IMR-90 (cell line): Measurements from ENCODE around the gene APOBR.

Experiments used
- CHD1 ChIP-seq: IDR thresholded peaks from 2 replicates; pipeline ENCODE4 v1.6.1; 2012; ENCODE audit warnings: low read depth, low read length, improper control_type of control experiment
- MAFK ChIP-seq: IDR thresholded peaks from 2 replicates; pipeline ENCODE4 v1.6.1; 2012; ENCODE audit warnings: low read depth, low read length, improper control_type of control experiment
- MAZ ChIP-seq: IDR thresholded peaks from 2 replicates; pipeline ENCODE4 v1.6.1; 2012; ENCODE audit warnings: low read depth, mild to moderate bottlenecking, low read length, improper control_type of control experiment, moderate library complexity, borderline replicate concordance
- POLR2A ChIP-seq: IDR thresholded peaks from 2 replicates; pipeline ENCODE4 v1.6.1; 2012; ENCODE audit warnings: mild to moderate bottlenecking, low read depth, low read length
- RCOR1 ChIP-seq: IDR thresholded peaks from 2 replicates; pipeline ENCODE4 v1.6.1; 2012; ENCODE audit warnings: mild to moderate bottlenecking, low read length, improper control_type of control experiment; ENCODE audit not compliant: insufficient replicate concordance
- RFX5 ChIP-seq: IDR thresholded peaks from 2 replicates; pipeline ENCODE4 v1.8.0; 2012; ENCODE audit warnings: low read depth, mild to moderate bottlenecking, low read length, moderate library complexity
- TF ChIP-seq, protein P1 (sequence below): conservative IDR thresholded peaks from 2 replicates; pipeline ENCODE4 v1.5.1; 2012; ENCODE audit warnings: mild to moderate bottlenecking, low read depth, low read length, improper control_type of control experiment

DNA sequence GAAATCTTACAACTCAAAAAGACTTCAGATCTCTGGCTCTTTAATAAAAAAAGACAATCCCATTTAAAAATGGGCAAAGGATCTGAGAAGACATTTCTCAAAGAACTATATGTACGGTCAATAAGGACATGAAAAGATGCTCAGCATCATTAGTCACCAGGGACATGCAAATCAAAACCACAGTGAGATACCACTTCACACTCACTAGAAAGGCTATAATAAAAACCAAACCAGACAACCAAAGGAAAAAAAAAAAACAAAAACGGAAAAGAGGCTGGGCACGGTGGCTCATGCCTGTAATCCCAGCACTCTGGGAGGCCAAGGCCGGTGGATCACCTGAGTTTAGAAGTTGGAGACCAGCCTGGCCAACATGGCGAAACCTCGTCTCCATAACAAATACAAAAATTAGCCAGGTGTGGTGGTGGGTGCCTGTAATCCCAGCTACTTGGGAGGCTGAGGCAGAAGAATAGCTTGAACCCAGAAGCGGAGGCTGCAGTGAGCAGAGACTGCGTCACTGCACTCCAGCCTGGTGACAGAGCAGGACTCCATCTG is 20.7 kb upstream of the APOBR start:
- TF ChIP-seq, protein P1, sequence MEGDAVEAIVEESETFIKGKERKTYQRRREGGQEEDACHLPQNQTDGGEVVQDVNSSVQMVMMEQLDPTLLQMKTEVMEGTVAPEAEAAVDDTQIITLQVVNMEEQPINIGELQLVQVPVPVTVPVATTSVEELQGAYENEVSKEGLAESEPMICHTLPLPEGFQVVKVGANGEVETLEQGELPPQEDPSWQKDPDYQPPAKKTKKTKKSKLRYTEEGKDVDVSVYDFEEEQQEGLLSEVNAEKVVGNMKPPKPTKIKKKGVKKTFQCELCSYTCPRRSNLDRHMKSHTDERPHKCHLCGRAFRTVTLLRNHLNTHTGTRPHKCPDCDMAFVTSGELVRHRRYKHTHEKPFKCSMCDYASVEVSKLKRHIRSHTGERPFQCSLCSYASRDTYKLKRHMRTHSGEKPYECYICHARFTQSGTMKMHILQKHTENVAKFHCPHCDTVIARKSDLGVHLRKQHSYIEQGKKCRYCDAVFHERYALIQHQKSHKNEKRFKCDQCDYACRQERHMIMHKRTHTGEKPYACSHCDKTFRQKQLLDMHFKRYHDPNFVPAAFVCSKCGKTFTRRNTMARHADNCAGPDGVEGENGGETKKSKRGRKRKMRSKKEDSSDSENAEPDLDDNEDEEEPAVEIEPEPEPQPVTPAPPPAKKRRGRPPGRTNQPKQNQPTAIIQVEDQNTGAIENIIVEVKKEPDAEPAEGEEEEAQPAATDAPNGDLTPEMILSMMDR: no peak
- TF ChIP-seq MAFK (no peak), POLR2A (no peak), RFX5 (no peak), MAZ (no peak), CHD1 (no peak), RCOR1 (no peak)
